ENCODE measurements around the gene LRPAP1. TPM values are rescaled to one million over a fixed set of nuclear protein-coding genes. Genes with fewer than 3 reads are reported as not detected.

LRPAP1 gene
- total RNA-seq, 1 experiment from 2014 or later, result 126 TPM

DNA sequence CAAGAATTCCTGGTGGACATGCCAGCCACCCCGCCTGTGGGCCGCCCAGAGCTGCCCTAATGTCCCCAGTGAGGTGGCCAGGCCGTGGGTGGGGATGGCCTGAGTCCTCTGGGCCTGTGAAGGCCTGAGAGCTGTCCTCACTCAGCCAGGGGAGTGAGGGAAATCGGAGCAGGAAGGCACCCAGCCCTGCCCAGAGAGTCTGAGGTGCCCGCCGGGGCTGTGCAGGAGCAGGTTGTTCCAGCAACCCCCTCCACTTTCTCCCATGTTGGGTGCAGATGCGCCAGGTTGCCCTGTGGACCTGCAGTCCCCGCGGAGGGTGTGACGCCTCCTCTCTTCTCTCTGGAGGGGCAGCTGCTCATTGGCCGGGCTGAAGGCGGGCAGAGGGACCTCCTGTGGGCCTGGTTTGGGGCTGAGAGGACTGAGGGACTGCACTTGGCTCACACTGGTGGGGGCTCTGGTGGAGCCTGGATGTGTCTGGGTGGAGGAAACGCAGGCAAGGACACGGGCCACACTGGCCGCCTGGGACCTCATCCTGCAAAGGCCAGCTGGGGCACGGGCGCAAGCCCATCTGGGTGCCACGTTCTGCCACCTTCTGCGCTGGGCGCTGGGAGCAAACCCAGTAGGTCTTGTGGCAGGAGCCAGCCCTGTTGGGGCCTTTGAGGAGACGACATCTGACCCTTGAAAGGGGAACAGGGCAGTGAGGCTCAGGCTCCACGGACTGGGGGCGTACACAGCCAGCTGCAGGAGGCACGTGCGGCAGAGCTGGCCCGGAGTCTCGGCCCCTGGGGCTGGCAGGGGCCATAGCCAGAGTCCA is 55.1 kb downstream of the LRPAP1 start:
- Histone ChIP-seq H3K4me2 (no peak overlapping the region), H3K79me2 (ENCODE audit: low read depth) (no peaks in the 10 kb centered on the region), H3F3A (ENCODE audit: insufficient read depth, low read depth) (no peaks in the 10 kb centered on the region), H2AFZ (no peak overlapping the region), H3K4me1 (replicated peaks; ENCODE audit: insufficient read depth) (no peaks in the 10 kb centered on the region), H4K20me1 (ENCODE audit: insufficient read depth) (no peaks in the 10 kb centered on the region), H3K27ac (no peak overlapping the region), H3K4me3 (no peak overlapping the region), H3K36me3 (ENCODE audit: low read depth) (no peaks in the 10 kb centered on the region), H3K9me2 (ENCODE audit: insufficient read depth) (no peaks in the 10 kb centered on the region), H3K9me3 (ENCODE audit: insufficient read depth, low read depth) (no peaks in the 10 kb centered on the region), H3K27me3 (ENCODE audit: insufficient read depth, low read depth) (no peaks in the 10 kb centered on the region)
- BruUV-seq (replicated peaks), result no TSS peak
- POLR2A ChIA-PET (ENCODE audit: unreplicated experiment), result no interaction called here
- CTCF ChIA-PET, result no interaction called here
- intact Hi-C loops (cut with micrococcal nuclease; ENCODE audit: unreplicated experiment), result no loop called here
- DNase-seq, result no peak
- no peak for TF ChIP-seq EZH2 (IDR thresholded peaks at IDR 0.05; ENCODE audit: low read depth)

DNA sequence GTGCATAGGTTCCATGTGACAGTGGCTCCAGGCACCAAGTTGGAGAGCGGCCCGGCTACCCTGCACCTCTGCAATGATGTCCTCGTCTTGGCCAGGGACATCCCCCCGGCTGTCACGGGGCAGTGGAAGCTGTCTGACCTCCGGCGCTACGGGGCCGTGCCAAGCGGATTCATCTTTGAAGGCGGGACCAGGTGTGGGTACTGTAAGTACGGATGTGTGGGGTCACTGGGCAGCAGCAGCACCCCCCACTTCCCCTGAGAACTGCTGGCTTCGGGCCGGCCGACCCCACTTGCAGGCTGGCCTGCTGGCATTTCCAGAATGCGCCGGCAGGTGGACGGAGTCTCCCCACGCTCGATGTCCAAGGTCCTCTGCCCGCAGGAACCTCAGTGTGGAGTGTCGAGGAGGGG is 55.9 kb downstream of the LRPAP1 start:
- no TSS peak for BruUV-seq (replicated peaks)
- CTCF ChIA-PET, result no interaction called here
- no peaks in the 10 kb centered on the region for H3K4me1 ChIP-seq (replicated peaks; ENCODE audit: insufficient read depth)

DNA sequence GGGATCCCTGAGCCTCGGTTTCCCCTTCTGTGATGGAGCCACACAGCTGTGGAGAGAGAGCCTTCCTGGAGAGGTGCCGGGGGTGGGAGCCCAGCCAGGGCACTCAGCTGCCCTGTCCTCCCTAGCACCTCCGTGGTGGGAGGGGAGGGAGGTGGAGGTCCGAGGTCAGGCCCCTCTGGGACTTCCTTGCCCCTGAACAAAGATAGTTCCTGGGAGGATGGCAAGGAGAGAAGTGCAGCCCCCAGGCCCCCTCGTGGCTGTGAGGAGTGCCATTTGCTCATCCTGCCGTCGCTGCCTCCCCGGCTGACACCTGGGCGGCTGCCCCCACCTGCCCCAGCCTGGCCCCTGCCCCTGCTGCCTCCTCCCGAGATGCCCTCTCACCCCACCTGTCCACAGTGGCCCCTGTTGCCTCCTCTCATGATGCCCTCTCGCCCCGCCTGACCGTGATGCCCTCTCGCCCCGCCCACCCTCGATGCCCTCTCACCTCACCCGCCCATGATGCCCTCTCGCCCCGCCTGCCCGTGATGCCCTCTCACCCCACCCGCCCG is 56.4 kb downstream of the LRPAP1 start:
- no peaks in the 10 kb centered on the region for H3K27me3 ChIP-seq (ENCODE audit: insufficient read depth, low read depth)
- CTCF ChIA-PET, result no interaction called here

More for the DNA sequence above, 55.9 kb downstream of the LRPAP1 start:
- no peak overlapping the region for H3K4me2 ChIP-seq
- DNase-seq, result no peak
- no peaks in the 10 kb centered on the region for H3F3A ChIP-seq (ENCODE audit: insufficient read depth, low read depth)
- no peak overlapping the region for H3K4me3 ChIP-seq
- H3K27me3 ChIP-seq (ENCODE audit: insufficient read depth, low read depth), result no peaks in the 10 kb centered on the region
- no peaks in the 10 kb centered on the region for H3K9me3 ChIP-seq (ENCODE audit: insufficient read depth, low read depth)
- POLR2A ChIA-PET (ENCODE audit: unreplicated experiment), result no interaction called here
- no peak overlapping the region for H2AFZ ChIP-seq
- intact Hi-C loops (cut with micrococcal nuclease; ENCODE audit: unreplicated experiment), result no loop called here
- no peaks in the 10 kb centered on the region for H3K36me3 ChIP-seq (ENCODE audit: low read depth)
- no peak for TF ChIP-seq EZH2 (IDR thresholded peaks at IDR 0.05; ENCODE audit: low read depth)
- TF ChIP-seq, protein P1, sequence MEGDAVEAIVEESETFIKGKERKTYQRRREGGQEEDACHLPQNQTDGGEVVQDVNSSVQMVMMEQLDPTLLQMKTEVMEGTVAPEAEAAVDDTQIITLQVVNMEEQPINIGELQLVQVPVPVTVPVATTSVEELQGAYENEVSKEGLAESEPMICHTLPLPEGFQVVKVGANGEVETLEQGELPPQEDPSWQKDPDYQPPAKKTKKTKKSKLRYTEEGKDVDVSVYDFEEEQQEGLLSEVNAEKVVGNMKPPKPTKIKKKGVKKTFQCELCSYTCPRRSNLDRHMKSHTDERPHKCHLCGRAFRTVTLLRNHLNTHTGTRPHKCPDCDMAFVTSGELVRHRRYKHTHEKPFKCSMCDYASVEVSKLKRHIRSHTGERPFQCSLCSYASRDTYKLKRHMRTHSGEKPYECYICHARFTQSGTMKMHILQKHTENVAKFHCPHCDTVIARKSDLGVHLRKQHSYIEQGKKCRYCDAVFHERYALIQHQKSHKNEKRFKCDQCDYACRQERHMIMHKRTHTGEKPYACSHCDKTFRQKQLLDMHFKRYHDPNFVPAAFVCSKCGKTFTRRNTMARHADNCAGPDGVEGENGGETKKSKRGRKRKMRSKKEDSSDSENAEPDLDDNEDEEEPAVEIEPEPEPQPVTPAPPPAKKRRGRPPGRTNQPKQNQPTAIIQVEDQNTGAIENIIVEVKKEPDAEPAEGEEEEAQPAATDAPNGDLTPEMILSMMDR (conservative IDR thresholded peaks at IDR 0.05), result no peak
- no peaks in the 10 kb centered on the region for H3K79me2 ChIP-seq (ENCODE audit: low read depth)
- no peak overlapping the region for H3K27ac ChIP-seq
- H4K20me1 ChIP-seq (ENCODE audit: insufficient read depth), result no peaks in the 10 kb centered on the region
- no peaks in the 10 kb centered on the region for H3K9me2 ChIP-seq (ENCODE audit: insufficient read depth)

More for the DNA sequence above, 56.4 kb downstream of the LRPAP1 start:
- no peak overlapping the region for H3K27ac ChIP-seq
- no peaks in the 10 kb centered on the region for H3K4me1 ChIP-seq (replicated peaks; ENCODE audit: insufficient read depth)
- no peaks in the 10 kb centered on the region for H4K20me1 ChIP-seq (ENCODE audit: insufficient read depth)
- no peak overlapping the region for H3K4me2 ChIP-seq
- POLR2A ChIA-PET (ENCODE audit: unreplicated experiment), result no interaction called here
- no peak overlapping the region for H3K4me3 ChIP-seq
- no peaks in the 10 kb centered on the region for H3K36me3 ChIP-seq (ENCODE audit: low read depth)
- H3K79me2 ChIP-seq (ENCODE audit: low read depth), result no peaks in the 10 kb centered on the region
- H3K9me2 ChIP-seq (ENCODE audit: insufficient read depth), result no peaks in the 10 kb centered on the region
- H3F3A ChIP-seq (ENCODE audit: insufficient read depth, low read depth), result no peaks in the 10 kb centered on the region
- H2AFZ ChIP-seq, result no peak overlapping the region
- intact Hi-C loops (cut with micrococcal nuclease; ENCODE audit: unreplicated experiment), result no loop called here
- TF ChIP-seq, protein P1 (conservative IDR thresholded peaks at IDR 0.05), result no peak
- no peak for TF ChIP-seq EZH2 (IDR thresholded peaks at IDR 0.05; ENCODE audit: low read depth)
- no peak for DNase-seq
- no TSS peak for BruUV-seq (replicated peaks)
- no peaks in the 10 kb centered on the region for H3K9me3 ChIP-seq (ENCODE audit: insufficient read depth, low read depth)

All from PC-9 (cell line).